Upper lobe of left lung (tissue), 6 donors: ENCODE results near the gene EFNB1. TPM values are rescaled to one million over a fixed set of nuclear protein-coding genes. Genes with fewer than 3 reads are reported as not detected.

Source experiments
- ATAC-seq, 2 donors: fragments of 200-7000 bp; cut with Tn5 transposase; one replicate each; pipeline ENCODE4 v1.9.1; 2022; ENCODE audit warnings: mild to moderate bottlenecking in 2 of 2, moderate library complexity in 2 of 2; ENCODE audit not compliant: low FRiP score in 2 of 2
- DNase-seq, 2 donors: peaks; one replicate each; pipeline ENCODE4 v3.0.0-alpha.2; 2019 to 2020
- H3K27ac ChIP-seq, 4 donors: fragments of 200-600 bp; sonication (generic); one replicate each; pipeline ENCODE4 v1.5.1; 2016 to 2019
- H3K27me3 ChIP-seq, 4 donors: fragments of 200-600 bp; sonication (generic); one replicate each; pipeline ENCODE4 v1.5.1; 2017 to 2019
- H3K36me3 ChIP-seq, 4 donors: fragments of 200-600 bp; sonication (generic); one replicate each; pipeline ENCODE4 v1.5.1; 2016 to 2019
- H3K4me1 ChIP-seq, 4 donors: fragments of 200-600 bp; sonication (generic); one replicate each; pipeline ENCODE4 v1.5.1; 2018 to 2019
- H3K4me3 ChIP-seq, 4 donors: fragments of 200-600 bp; sonication (generic); one replicate each; pipeline ENCODE4 v1.5.1; 2017 to 2019; ENCODE audit warnings: mild to moderate bottlenecking in 2 of 4, moderate library complexity in 1 of 4
- H3K9me3 ChIP-seq, 4 donors: fragments of 200-600 bp; sonication (generic); one replicate each; pipeline ENCODE4 v1.5.1; 2018 to 2019
- CTCF ChIP-seq, 6 experiments: fragments of 450-650 bp in 4 of 6; fragments of 200-600 bp in 2 of 6; sonication (generic) in 2 of 6; IDR thresholded peaks; one replicate each; pipeline ENCODE4 v1.5.1; 2016 to 2019; ENCODE audit warnings: antibody characterized with exemption in 6 of 6
- EP300 ChIP-seq, 4 donors: sonication (generic); formaldehyde crosslinking; IDR thresholded peaks; one replicate each; pipeline ENCODE4 v1.5.1; 2017; ENCODE audit warnings: antibody characterized with exemption in 4 of 4, control low read depth in 2 of 4
- POLR2A ChIP-seq, 4 donors: fragments of 450-650 bp; IDR thresholded peaks; one replicate each; pipeline ENCODE4 v1.5.1; 2016 to 2017; ENCODE audit warnings: antibody characterized with exemption in 4 of 4, mild to moderate bottlenecking in 2 of 4
- POLR2AphosphoS5 ChIP-seq, 2 donors: sonication (generic); formaldehyde crosslinking; IDR thresholded peaks; one replicate each; pipeline ENCODE4 v1.5.1; 2017; ENCODE audit warnings: antibody characterized with exemption in 2 of 2
- WGBS, 2 donors: methylation state at CpG; one replicate each; pipeline ENCODE4 v1.1.5; 2017 to 2018; 5-methylcytosine and 5-hydroxymethylcytosine counted together
- total RNA-seq, 6 donors: library from RNA; depleted of rRNA in 4 of 6; stranded (reverse); fragments of >200 nt in 4 of 6; gene quantifications; one replicate each; pipeline versions ENCODE4 v1.1.0 to v1.2.1, GENCODE V29; 2016 to 2021
- donor health status: DM: no; HTN: no; CAD: no; lungs with moderate emphysema.
- donor health status: DM: no; HTN: yes; CAD: no; lungs with severe emphysema.

EFNB1 gene
- total RNA-seq, 6 donors from 2014 or later: 17.8 to 74.7 (median 40.0) TPM

- no peaks in the 10 kb centered on the region for H3K36me3 ChIP-seq
- no peak for ATAC-seq
- H3K4me1 ChIP-seq: peaks cover 0 to 13% (median 0%) of the 10 kb centered on the region in 4 donors
- H3K4me3 ChIP-seq: no peak overlapping the region
- peak in 1 of 2 donors; percentile 18 for DNase-seq
- 57 to 58% methylated on average over 2 to 8 of the region's 10 CpGs for WGBS, 2 donors
- H3K27ac ChIP-seq: no peak overlapping the region
- H3K9me3 ChIP-seq: no peaks in the 10 kb centered on the region
- no peaks in the 10 kb centered on the region for H3K27me3 ChIP-seq
- TF ChIP-seq EP300 (IDR thresholded peaks at IDR 0.05) (no peak), POLR2A (IDR thresholded peaks at IDR 0.05) (no peak), CTCF (IDR thresholded peaks at IDR 0.05) (no peak), POLR2AphosphoS5 (IDR thresholded peaks at IDR 0.05) (no peak)
Measured at GRCh38 chrX:68826113-68826980, 2.5 kb upstream of the EFNB1 start.

GRCh38 chrX:68827256-68827655 is 1.6 kb upstream of the EFNB1 start:
- Histone ChIP-seq H3K27me3 (no peaks in the 10 kb centered on the region), H3K9me3 (no peaks in the 10 kb centered on the region), H3K36me3 (no peaks in the 10 kb centered on the region), H3K4me3 (no peak overlapping the region), H3K27ac (no peak overlapping the region), H3K4me1 (peaks cover 0 to 13% (median 0%) of the 10 kb centered on the region in 4 donors)
- TF ChIP-seq POLR2AphosphoS5 (IDR thresholded peaks at IDR 0.05): no peak
- no peak for TF ChIP-seq CTCF (IDR thresholded peaks at IDR 0.05)
- TF ChIP-seq EP300 (IDR thresholded peaks at IDR 0.05): no peak
- TF ChIP-seq POLR2A (IDR thresholded peaks at IDR 0.05): no peak
- no peak for DNase-seq
- no peak for ATAC-seq

- ATAC-seq: peak; percentile 79 to 81
- TF ChIP-seq CTCF (IDR thresholded peaks at IDR 0.05) (peak; percentile 82 to 91 (median 86)), EP300 (IDR thresholded peaks at IDR 0.05) (no peak), POLR2AphosphoS5 (IDR thresholded peaks at IDR 0.05) (peak in 1 of 2 donors; percentile 27), POLR2A (IDR thresholded peaks at IDR 0.05) (peak in 1 of 4 donors; percentile 20)
- WGBS, 2 donors: 3 to 25% methylated on average over 12 to 35 of the region's 35 CpGs
Measured at GRCh38 chrX:68827848-68828624, 785 bp upstream of the EFNB1 start.

GRCh38 chrX:68829582-68830418 is 979 bp downstream of the EFNB1 start:
- Histone ChIP-seq H3K36me3 (no peaks in the 10 kb centered on the region), H3K27ac (peak overlapping the region; percentile 80 to 92 (median 90)), H3K4me1 (peaks cover 0 to 9% (median 0%) of the 10 kb centered on the region in 4 donors), H3K27me3 (no peaks in the 10 kb centered on the region), H3K9me3 (no peaks in the 10 kb centered on the region), H3K4me3 (peak overlapping the region; percentile 64 to 82 (median 68))
- ATAC-seq (peak in 1 of 2 donors; percentile 41), DNase-seq (peak; percentile 23 to 79)
- WGBS, 2 donors: 0 to 41% methylated on average over 5 to 67 of the region's 74 CpGs
- TF ChIP-seq POLR2A (IDR thresholded peaks at IDR 0.05) (no peak), POLR2AphosphoS5 (IDR thresholded peaks at IDR 0.05) (no peak), EP300 (IDR thresholded peaks at IDR 0.05) (no peak), CTCF (IDR thresholded peaks at IDR 0.05) (no peak)

More at GRCh38 chrX:68827848-68828624, 785 bp upstream of the EFNB1 start:
- peak; percentile 40 to 76 for DNase-seq
- peaks cover 0 to 10% (median 0%) of the 10 kb centered on the region in 4 donors for H3K4me1 ChIP-seq
- no peaks in the 10 kb centered on the region for H3K36me3 ChIP-seq
- peak overlapping the region; percentile 13 to 82 (median 68) for H3K4me3 ChIP-seq
- H3K9me3 ChIP-seq: no peaks in the 10 kb centered on the region
- peak overlapping the region; percentile 74 to 92 (median 86) for H3K27ac ChIP-seq
- no peaks in the 10 kb centered on the region for H3K27me3 ChIP-seq
